GM19463 (cell line): Measurements from ENCODE around the gene PATL2.
"Not testable (repeated sequence)": the region's sequence is repeated elsewhere in the genome, so short reads cannot be mapped to it uniquely, and the experiment has no call there.

Experiments
- ATAC-seq: cut with Tn5 transposase; IDR thresholded peaks from one replicate; pipeline ENCODE4 v1.9.1; 2021; ENCODE audit warnings: mild to moderate bottlenecking, moderate library complexity; ENCODE audit not compliant: unreplicated experiment

PATL2 gene

DNA sequence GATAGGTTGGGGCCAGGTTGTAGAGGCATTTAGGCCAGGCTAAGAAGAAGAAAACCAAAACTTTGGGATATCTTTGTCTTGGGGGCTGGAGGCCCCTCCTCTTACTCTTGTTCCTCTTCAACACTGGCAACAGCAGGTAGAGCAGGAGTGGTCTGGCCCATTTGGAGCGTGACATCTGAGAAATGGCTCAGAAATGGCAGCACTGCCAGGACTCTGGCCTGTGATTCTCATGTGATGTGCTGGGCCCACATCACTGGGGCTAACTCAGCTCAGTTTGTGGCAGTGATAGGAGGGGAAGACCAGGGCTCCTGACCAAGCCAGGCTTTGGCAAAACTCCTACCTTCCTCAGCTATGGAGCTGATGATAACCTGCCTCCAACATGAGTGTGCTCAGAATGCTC, 18.5 kb downstream of the PATL2 start:
- ATAC-seq = no peak

DNA sequence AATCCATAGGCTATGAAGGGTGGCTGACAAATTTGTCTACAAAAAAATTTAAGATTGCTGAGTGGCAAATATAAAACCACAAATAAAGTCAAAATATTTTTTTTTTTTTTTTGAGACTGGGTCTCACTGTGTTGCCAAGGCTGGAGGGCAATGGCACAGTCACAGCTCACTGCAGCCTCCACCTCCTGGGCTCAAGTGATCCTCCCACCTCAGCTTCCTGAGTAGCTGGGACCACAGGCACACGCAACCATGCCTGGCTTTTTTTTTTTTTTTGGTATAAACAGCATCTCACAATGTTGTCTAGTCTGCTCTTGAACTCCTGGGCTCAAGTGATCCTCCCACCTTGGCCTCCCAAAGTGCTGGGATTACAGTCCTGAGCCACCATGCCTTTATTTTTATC, 20.9 kb downstream of the PATL2 start:
- not testable (repeated sequence) for ATAC-seq

DNA sequence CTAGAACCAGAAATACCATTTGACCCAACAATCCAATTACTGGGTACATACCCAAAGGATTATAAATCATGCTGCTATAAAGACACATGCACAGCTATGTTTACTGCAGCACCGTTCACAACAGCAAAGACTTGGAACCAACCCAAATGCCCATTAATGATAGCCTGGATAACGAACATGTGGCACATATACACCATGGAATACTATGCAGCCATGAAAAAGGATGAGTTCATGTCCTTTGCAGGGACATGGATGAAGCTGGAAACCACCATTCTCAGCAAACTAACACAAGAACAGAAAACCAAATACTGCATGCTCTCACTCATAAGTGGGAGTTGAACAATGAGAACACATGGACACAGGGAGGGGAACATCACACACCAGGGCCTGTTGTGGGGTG, 21.8 kb downstream of the PATL2 start:
- ATAC-seq = not testable (repeated sequence)

DNA sequence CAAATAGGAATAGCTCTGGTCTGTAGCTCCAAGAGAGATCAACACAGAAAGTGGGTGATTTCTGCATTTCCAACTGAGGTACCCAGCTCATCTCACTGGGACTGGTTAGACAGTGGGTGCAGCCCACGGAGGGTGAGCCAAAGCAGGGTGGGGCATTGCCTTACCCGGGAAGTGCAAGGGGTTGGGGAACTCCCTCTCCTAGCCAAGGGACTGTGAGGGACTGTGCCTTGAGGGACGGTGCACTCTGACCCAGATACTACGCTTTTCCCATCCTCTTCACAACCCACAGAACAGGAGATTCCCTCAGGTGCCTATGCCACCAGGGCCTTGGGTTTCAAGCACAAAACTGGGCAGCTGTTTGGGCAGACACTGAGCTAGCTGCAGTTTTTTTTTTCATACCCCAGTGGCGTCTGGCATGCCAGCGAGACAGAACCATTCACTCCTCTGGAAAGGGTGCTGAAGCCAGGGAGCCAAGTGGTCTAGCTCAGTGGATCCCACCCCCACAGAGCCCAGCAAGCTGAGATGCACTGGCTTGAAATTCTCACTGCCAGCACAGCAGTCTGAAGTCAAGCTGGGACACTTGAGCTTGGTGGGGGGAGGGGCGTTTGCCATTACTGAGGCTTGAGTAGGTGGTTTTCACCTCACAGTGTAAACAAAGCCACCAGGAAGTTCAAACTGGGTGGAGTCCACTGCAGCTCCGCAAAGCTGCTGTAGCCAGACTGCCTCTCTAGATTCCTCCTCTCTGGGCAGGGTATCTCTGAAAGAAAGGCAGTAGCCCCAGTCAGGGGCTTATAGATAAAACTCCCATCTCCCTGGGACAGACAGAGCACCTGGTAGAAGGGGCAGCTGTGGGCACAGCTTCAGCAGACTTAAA, 28.1 kb downstream of the PATL2 start:
- ATAC-seq = not testable (repeated sequence)

DNA sequence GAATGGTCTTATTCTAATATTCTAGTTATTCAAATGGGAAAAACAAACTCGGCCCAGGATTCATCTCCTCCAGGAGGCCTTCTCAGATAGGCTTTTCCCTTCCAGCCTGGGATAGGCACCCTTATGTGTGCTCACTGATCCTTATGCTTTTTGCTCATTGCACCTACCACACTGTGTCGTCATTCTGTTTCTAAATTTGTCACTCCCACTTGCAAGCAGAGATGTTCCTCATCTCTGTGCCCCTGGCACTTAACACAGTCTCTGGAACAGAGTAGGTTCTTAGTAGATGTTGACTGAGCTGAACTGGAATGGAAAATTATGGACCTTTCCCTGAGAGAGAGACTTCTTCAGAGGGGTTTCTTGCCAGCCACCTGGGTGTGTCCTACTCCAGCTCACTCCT, 28.9 kb downstream of the PATL2 start:
- ATAC-seq = no peak

DNA sequence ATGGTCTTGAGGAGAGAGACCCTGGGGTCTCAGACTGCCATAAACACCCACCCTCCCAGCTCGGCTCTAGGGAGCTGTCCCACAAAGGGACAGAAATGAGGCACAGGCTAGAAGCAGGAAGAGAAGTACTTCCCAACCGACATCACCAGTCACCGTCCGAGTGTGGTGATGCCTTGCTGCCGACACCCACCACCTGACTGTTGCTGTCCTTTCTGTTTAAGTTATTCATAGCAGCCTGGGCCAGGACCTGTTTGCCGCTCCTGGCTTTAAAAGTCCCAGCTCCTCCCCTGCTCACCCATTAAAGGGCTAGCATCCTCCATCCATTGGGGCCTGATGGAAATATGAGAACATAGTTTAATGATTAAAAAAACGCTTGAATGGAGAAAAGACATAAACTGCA, 34.4 kb downstream of the PATL2 start:
- ATAC-seq = peak; percentile 49

DNA sequence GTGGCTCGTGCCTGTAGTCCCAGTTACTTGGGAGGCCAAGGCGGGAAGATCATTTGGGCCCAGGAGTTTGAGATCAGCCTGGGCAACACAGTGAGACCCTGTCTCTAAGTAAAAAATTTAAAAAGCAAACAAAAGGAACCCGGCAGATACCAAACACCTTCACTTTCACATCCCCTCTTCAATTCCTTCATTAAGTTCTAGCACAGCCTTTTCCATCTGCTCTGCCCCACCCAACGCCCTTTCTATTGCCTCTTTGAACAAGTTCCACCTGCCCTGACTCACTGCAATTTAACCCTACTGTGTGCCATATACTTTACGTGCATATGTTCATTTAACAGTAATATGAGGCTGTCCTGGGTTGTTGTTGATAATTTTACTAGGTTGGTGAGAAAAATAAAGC, 35.2 kb downstream of the PATL2 start:
- no peak for ATAC-seq

DNA sequence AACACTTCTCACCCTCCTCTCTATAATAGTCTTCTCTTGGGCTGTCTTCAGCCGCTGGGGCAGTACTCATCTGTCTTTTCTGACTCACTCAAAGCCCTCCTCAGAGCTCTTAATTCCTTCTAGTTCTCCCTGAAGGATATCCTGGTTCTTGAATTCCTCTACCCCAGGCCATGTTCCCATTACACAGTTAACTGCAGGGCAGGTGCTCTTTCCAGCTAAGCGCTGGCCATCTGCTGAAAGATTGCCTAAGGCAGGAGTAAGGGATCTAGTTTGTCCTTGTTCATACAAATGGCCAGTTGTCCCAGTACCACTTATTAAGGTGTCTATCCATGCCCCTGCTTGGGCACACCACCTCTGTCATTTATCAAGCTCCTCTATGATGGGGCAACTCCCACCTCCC, 37.5 kb downstream of the PATL2 start:
- no peak for ATAC-seq

DNA sequence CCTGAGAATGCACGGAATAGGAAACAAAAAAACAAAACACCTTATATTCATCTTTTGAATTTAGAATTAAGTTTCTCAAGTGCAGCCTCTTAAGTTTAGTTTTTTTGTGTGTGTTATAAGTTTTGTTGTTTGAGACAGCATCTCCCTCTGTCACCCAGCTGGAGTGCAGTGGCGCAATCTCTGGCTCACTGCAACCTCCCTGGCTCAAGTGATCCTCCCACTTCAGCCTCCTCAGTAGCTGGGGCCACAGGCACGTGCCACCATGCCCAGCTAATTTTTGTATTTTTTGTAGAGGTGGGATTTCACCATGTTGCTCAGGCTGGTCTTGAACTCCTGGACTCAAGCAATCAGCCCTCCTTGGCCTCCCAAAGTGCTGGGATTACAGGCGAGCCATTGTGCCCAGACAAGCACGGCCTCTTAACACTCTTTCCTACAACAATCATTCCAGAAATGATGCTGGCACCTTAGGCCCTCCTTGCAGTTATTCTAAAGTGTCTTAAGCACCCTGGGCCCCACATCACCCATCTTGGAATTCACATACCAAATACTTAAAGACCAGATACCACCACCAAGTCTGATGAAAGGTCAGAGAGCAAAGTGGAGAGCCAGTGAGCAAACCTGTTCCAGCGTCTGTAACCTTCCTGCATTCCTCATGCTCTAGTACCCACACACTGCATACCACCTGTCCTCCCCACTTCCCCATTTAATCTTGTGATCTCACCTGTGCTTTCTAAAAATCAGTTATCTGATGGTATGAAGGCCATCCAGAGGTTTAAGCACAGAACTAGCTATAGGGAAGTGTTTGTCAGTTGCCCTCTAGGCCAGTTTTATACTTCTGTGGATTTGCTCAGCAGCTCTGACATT, 40.8 kb downstream of the PATL2 start:
- no peak for ATAC-seq

DNA sequence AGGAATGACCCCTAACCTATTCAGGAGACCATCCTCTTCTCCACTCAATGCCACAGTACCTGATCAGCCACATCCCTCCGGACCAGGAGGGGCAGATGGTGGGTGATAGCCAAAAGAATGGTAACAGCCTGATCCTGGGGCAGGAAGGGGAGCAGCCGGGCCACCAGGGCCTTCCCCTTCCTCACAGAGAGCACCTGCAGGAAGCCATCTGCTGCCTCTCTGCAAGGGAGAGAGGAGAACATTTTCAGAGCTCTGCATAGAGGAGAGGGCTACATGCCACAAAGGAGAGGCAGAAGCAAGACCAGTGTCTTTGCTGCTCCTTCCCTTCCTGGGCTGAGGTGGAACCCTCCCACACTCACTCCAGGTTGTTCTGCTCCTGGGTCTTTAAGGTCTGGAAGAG, 42.2 kb downstream of the PATL2 start:
- no peak for ATAC-seq

DNA sequence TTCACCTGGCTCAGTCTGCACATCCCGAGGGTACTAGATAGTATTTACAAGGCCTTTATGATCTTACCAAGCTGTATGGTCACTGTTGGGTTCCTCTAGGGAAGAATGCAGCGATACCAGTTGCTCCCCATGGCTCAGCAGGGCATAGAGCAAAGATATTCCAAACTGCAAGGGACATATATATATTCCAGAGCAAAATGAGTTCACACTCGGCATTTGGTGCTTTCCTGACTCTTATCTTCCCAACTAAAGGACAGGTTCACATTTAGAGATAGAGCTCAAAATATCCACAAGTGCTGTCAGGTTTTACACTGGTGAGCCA, 44.1 kb downstream of the PATL2 start:
- ATAC-seq = no peak

DNA sequence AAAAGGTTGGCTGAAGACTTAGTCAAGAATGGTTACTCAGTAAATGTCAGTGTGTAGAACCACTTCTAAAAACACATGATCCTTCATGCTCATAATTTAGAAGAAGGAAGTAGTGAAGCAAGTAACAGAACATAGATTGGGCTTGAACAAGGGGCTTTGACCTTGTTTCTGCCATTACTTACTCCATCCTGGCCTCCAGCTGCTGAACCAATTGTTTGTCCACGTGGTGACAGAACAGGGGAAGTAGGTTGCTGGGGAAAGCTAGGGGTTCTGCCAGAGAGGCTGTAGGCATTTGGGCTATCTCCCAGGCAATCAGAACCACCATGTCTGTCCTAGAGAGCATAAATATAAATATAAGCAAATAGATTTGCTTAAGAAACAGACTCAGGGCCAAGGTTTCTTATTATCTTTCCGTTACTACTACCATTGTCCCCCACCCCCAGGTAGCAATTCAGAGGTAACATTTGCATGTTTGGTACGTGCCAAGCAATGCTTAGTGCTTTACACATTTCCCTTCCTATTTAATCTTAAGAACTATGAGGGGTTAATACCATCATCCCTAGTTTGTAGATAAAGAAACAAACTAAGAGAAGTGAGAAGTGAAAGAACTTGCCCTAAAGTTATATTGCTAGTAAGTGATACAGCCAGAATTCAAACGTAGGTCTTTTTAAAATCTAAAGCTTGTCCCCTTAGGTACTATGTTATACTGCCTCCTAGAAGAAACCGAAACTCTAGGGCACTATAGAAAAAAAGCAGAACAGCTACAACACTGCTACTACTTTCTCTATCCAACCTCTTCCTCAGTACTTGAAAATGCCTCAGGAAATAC, 44.7 kb downstream of the PATL2 start:
- no peak for ATAC-seq

DNA sequence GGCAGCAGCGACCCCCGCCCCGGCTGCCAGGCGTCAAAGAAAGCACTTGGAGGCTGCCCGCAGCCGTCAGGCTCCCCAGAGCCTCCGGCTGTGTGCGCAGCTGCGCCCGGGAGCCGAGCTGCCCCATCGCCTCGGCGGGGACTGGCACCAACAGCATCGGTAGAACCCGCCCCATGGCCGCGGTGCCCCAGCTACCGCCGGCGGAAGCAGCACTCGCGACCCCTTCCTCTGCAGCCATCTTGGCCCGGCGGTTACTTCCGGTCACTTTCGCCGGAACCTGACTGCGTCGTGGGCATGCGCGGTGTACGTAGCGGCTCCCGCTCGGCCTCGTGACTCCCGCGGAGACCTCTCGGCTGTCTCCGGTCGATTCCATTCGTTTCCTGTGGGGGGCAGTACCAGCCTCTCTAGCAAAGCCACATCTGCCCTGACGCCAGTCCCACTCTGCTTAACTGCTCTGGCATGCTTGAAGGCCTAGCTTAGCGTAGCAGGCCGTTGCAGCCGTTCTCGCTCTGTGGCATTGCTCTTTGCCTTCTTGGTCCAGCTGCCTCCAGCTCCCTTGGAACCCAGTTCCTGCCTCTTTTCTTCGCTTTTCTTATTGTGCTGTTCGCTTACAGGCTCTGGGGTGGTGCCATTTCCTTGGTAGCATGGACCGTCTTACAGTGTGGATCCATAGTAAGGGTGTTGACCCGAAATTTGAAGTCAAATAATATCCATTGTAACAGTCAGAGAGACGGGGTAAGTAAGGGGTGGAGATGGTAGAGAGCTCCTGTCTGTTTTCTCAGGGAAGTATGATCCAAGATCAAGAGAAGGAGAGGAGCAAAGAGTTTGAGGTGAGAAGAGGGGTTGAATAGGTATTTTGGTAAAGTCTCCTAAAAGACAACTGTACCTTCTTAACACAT, 47.5 kb downstream of the PATL2 start, which contains the start of gene SPG11:
Gene SPG11, minus strand, starts transcription at position 253 of the 899 bp plus-strand sequence. Its CDS starts 15 bp downstream, at position 238.
- ATAC-seq = peak; percentile 74

DNA sequence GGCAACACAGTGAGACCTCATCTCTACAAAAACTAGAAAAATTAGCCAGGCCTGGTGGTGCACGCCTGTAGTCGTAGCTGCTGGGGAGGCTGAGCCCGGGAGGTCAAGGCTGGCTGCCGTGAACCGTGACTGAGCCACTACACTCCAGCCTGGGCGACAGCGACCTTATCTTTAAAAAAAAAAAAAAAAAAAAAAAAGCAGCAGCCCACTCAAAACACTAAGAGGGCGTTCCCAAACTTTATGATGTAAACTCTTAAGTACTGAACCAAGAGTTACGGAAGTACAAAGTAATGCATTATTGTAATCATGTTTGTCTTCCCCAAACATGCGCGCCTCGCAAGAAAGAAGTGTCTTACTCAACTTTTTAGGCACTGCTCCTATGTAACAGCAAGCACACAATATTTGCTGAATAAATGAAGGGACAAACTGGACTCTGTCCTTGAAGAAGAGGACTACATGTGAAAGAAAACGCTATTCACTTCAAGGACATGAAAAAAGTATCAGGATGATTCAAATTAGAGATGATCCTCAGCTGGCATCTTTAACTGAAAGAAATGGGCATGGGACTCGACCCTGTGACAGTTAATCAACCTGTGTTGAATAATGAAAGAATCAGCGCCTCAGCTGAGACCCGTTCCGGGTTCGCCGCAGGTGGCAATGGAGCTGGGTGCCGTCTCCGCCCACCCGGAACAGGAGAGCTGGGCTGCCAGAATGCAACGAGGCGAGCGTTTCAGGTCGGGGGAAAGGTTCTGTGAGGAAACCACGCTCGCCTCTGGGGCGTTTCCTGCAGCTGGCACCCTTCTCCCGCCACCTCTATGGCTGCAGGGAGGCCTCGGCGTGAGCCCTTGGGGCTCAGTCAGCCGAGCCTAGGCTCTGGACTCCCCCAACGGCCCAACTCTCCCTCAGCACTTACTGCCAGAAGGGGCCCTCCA, 48.4 kb downstream of the PATL2 start:
- peak; percentile 43 for ATAC-seq

DNA sequence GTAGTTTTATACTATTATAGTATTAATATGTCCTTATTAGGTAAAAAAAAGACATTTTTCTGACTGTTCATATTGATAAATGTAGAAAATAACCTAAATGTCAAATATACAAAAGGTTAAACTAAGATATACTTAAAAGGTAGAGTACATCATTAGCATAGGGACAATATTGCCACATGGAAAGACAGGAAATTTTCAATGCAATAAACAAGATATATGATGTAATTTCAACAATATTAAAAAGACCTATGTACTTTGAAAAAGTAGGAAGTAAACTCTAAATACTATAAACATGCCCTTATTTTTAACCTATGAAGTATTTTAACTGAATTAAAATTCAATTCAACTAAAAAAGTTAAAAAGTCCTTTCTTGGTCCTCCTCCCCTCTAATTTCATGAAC, 49.5 kb downstream of the PATL2 start:
- ATAC-seq = no peak

DNA sequence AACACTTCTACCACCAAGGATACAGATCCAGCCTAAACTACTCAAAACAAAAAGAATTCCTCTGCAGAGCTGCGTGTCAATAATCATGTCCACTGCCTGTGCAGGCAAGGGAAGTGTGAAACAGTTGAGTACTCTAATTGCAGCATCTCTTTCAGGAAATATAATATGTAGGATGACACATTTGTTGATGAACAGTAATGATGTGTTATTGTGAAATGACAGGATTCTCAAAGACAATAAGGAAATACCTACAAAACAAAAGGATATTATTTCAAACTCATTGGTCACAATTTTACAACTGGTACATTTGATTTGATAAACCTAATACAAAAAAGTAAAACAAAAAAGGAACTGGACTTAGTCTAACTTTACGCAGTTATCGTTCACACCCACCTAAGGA, 52.1 kb downstream of the PATL2 start:
- no peak for ATAC-seq

DNA sequence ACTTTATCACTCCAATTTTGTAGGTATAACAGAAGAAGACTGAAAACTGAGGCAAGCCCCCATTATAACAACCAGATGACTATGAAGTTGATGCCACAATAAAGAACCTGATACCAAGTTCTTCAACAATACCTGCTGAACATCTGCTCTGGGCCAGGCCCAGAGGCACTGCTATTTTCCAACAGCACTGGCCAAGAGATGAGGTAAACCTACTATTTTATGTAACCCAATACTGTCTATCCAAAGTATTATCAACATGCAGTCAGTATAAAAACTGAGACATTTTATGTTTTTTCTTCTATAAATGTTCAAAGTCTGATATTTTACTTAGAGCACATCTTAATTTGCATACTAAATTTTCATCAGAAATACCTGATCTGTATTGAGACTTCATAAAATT, 53.7 kb downstream of the PATL2 start:
- no peak for ATAC-seq

DNA sequence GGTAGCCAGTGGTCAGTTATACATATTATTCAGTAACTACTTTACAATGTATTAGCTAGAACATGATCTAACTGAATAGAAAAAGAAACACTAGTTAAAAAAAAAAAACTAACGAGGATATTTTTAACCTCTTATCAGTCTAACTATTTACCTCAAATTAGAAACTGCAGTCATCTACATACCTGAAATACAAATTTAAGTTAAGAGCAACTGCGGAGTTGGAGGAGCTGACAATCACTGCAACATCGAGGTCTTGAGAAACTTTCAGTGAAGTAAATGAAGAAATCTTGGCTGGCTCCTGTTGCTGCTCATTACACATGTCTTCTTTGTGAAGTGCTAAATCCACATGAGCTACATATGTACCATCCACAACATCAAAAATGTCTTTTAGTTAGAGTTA, 54.2 kb downstream of the PATL2 start:
- ATAC-seq = no peak

DNA sequence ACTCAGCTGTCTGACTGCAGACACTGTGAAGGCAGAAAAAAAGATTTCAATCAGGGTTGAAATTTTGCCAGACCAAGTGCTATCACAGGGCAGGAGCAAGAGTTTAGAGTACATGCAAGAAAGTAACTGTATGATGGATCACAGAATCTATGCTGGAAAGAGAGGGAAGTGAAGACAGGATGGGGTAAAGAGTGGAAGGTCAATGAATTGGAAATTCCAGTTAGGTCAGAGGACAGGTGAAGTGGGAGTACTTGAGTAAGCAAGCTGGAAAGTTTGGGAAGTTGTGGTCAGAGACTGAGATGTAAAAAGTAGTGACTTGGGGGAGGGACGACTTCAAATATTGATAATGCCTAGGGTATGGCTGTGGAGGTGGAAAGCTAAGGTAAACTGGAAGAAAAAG, 54.8 kb downstream of the PATL2 start:
- ATAC-seq = no peak
